ACC112 (cell line): ENCODE data around the gene DTX4.

ENCODE experiments used
- H2AFZ ChIP-seq: fragments of 200-600 bp; sonication (generic); one replicate; pipeline ENCODE4 v1.6.0; 2017; ENCODE audit warnings: antibody characterized with exemption, low read length; ENCODE audit not compliant: unreplicated experiment
- H3K27ac ChIP-seq: fragments of 200-600 bp; sonication (generic); 2 replicates; pipeline ENCODE4 v1.5.1; 2014; ENCODE audit warnings: low read depth, mild to moderate bottlenecking, antibody characterized with exemption, low read length, moderate library complexity
- H3K27me3 ChIP-seq: fragments of 200-600 bp; sonication (generic); 2 replicates; pipeline ENCODE4 v1.6.1; 2014; ENCODE audit warnings: mild to moderate bottlenecking, antibody characterized with exemption, low read length, moderate library complexity, mixed read lengths; ENCODE audit not compliant: insufficient read depth
- H3K36me3 ChIP-seq: fragments of 200-600 bp; sonication (generic); 2 replicates; pipeline ENCODE4 v1.6.1; 2016; ENCODE audit warnings: mild to moderate bottlenecking, antibody characterized with exemption, low read length, moderate library complexity, mixed read lengths; ENCODE audit not compliant: insufficient read depth
- H3K4me1 ChIP-seq: fragments of 200-600 bp; sonication (generic); one replicate; pipeline ENCODE4 v1.6.1; 2016; ENCODE audit warnings: low read length, mixed read lengths; ENCODE audit not compliant: insufficient read depth, unreplicated experiment, control insufficient read depth
- H3K4me3 ChIP-seq: fragments of 200-600 bp; sonication (generic); 2 replicates; pipeline ENCODE4 v1.5.1; 2014; ENCODE audit warnings: mild to moderate bottlenecking, low read depth, low read length
- H3K79me2 ChIP-seq: fragments of 200-600 bp; sonication (generic); one replicate; pipeline ENCODE4 v1.6.0; 2016; ENCODE audit warnings: low read length; ENCODE audit not compliant: control insufficient read depth, unreplicated experiment, insufficient read depth

The DTX4 gene

DNA sequence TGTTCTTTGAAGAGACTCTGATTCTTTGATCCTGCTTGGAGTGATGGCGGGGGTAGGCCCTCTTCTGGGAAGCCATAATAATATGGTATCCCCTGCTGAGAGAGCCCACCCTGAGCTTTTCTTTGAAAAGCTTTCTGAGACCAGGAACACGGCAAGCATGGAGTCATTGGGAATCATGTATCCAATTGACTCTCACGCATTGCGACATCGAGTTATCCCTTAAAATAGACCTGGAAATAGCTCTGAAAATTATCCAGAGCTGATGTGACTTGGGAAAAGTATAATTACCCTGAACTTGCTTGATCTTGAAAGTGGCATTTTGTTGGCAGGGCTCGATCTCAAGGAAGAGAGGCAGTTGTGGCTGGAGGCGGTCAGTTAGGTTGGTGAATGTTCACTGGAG is 77.6 kb downstream of the DTX4 start:
- no peaks in the 10 kb centered on the region for H3K36me3 ChIP-seq
- H3K4me3 ChIP-seq, result no peak overlapping the region
- no peaks in the 10 kb centered on the region for H3K79me2 ChIP-seq
- H3K27ac ChIP-seq, result no peak overlapping the region
- H2AFZ ChIP-seq, result no peak overlapping the region
- peaks cover 20% of the 10 kb centered on the region for H3K4me1 ChIP-seq
- H3K27me3 ChIP-seq, result no peaks in the 10 kb centered on the region

GRCh38 chr11:59253001-59253400 is 81.1 kb downstream of the DTX4 start:
- H2AFZ ChIP-seq, result no peak overlapping the region
- H3K4me3 ChIP-seq, result no peak overlapping the region
- H3K79me2 ChIP-seq, result no peaks in the 10 kb centered on the region
- no peaks in the 10 kb centered on the region for H3K36me3 ChIP-seq
- H3K27me3 ChIP-seq, result no peaks in the 10 kb centered on the region
- no peak overlapping the region for H3K27ac ChIP-seq
- peaks cover 7% of the 10 kb centered on the region for H3K4me1 ChIP-seq

- Histone ChIP-seq H3K79me2 (no peaks in the 10 kb centered on the region), H2AFZ (no peak overlapping the region), H3K36me3 (no peaks in the 10 kb centered on the region), H3K4me3 (no peak overlapping the region), H3K4me1 (no peaks in the 10 kb centered on the region), H3K27ac (no peak overlapping the region), H3K27me3 (no peaks in the 10 kb centered on the region)
Observed at GRCh38 chr11:59254286-59254685, 82.4 kb downstream of the DTX4 start.

DNA sequence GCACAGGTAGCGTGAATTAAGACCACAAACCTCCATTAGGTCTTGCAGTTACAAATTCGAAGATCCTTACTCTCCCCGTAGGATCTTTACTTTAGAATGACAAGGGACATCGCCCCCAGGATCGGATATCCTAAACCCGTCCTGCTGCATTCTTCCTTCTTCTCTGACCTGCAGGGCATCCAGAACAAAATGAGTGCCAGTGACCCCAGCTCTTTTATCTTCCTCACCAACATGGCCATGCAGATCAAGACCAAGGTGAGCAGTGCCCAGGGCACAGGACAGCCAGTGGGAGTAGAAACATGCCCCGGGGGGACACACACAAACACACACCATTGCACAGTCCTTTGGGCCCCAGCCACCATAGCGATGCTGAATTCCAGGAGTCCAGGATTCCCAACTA is 83.3 kb downstream of the DTX4 start:
- Histone ChIP-seq H3K4me1 (no peaks in the 10 kb centered on the region), H3K27me3 (no peaks in the 10 kb centered on the region), H3K27ac (no peak overlapping the region), H3K36me3 (no peaks in the 10 kb centered on the region), H3K4me3 (no peak overlapping the region), H3K79me2 (no peaks in the 10 kb centered on the region), H2AFZ (no peak overlapping the region)
